Stimulated activated CD4-positive, alpha-beta T cell treated with anti-CD3 and anti-CD28 coated beads, Interleukin-2, amount 100 ng/mL, for 48 hours (primary cell): ENCODE data around the gene MECR.

Experiments
- DNase-seq, 2 donors: peaks; one replicate each; pipeline ENCODE4 v3.0.0-alpha.2; 2020

Gene MECR

GRCh38 chr1:29254346-29254745, 23.6 kb upstream of the MECR start:
- no peak for DNase-seq

- DNase-seq, result no peak
These were observed 22.4 kb upstream of the MECR start for GRCh38 chr1:29253180-29253579.

- no peak for DNase-seq
These were observed 20.7 kb upstream of the MECR start for GRCh38 chr1:29251164-29252124.

GRCh38 chr1:29249951-29250581, 19.3 kb upstream of the MECR start:
- no peak for DNase-seq

- DNase-seq, result no peak
These were observed 18.5 kb upstream of the MECR start for GRCh38 chr1:29249170-29249691.

GRCh38 chr1:29248409-29248808, 17.7 kb upstream of the MECR start:
- no peak for DNase-seq

GRCh38 chr1:29247571-29248273, 17.0 kb upstream of the MECR start:
- DNase-seq, result no peak

- no peak for DNase-seq
These were observed 16.3 kb upstream of the MECR start for GRCh38 chr1:29247044-29247443.

- no peak for DNase-seq
These were observed 15.1 kb upstream of the MECR start for GRCh38 chr1:29245876-29246275.

- no peak for DNase-seq
These were observed 14.5 kb upstream of the MECR start for GRCh38 chr1:29245261-29245660.

- DNase-seq, result no peak
These were observed 13.1 kb upstream of the MECR start for GRCh38 chr1:29243871-29244200.

- DNase-seq, result no peak
These were observed 12.5 kb upstream of the MECR start for GRCh38 chr1:29243023-29243870.

- no peak for DNase-seq
These were observed 10.3 kb upstream of the MECR start for GRCh38 chr1:29240986-29241385.

GRCh38 chr1:29240400-29240837, 9.7 kb upstream of the MECR start:
- no peak for DNase-seq

- DNase-seq, result no peak
These were observed 8.4 kb upstream of the MECR start for GRCh38 chr1:29239142-29239541.

GRCh38 chr1:29238620-29239002, 7.9 kb upstream of the MECR start:
- no peak for DNase-seq

GRCh38 chr1:29237852-29238619, 7.3 kb upstream of the MECR start:
- DNase-seq, result no peak

- DNase-seq, result no peak
These were observed 6.5 kb upstream of the MECR start for GRCh38 chr1:29237129-29237821.

GRCh38 chr1:29236712-29237128, 6.0 kb upstream of the MECR start:
- peak in 1 of 2 donors; percentile 10 for DNase-seq

- DNase-seq, result peak; percentile 81 to 94
These were observed 5.4 kb upstream of the MECR start, which contains the start of gene PTPRU for GRCh38 chr1:29235955-29236711. Gene PTPRU, plus strand, starts transcription at chr1:29236522. Its CDS starts 123 bp downstream, at chr1:29236645.
